AG08395 (cell line): Measurements from ENCODE around the gene CRABP2.
A peak's percentile ranks its signal among the peaks of the same experiment; 100 is the strongest.

ENCODE experiments used
- DNase-seq: peaks from one replicate; pipeline ENCODE4 v3.0.0; 2012; ENCODE audit warnings: mixed read lengths, low spot score

Gene CRABP2

DNA sequence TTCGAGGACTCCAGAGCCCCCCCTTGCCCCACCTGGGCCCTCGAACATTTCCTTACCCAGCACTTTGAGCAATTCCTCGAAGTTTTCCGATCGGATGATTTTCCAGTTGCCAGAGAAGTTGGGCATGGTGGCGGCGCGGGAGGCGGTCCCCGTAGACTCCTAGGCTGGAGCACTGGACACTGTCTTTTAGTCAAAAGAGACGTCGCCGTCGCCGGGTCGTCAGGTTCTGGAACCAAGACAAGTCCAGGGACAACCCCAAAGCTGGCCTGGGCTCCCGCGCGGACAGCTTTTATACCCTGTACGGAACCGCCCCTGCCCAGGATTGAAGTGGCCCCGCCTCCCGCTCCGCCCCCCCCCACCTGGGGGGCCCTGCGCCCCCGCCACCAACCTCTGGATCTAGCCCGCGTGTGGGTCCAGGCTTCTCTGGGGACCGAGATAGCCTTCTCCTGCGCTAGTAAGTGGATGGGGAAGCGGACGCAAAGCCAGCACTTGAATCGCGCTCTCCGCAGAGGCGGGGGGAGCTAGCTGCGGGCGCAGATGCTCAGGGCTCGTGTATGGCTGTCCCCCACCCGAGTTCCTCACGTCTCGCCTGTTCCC lies at the start of gene CRABP2:
TSS of gene CRABP2 (minus strand) at position 263 of the 597 bp plus-strand sequence. CDS start at position 126, 137 bp downstream.
- no peak for DNase-seq

DNA sequence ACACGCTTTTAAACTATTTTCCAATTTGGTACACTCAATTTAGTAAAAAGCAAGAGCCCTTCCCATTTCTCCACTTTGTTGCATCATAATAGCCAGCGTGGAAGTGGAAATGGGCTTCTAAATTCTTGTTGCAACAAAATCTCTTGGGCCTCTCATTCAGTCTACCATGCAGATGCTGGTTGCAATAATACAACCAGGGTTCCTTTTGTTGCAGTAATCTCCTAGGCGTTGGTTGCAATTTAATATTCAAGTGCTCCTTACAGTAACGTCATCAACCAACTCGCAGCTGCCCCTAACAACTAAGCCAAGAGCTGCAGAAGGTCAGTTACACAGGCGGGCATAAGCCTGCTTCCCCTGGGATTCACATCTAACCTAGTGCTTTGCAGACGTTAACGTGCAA lies 48.8 kb upstream of the CRABP2 start:
- DNase-seq = no peak

- no peak for DNase-seq
Measured at GRCh38 chr1:156752843-156753482, 47.6 kb upstream of the CRABP2 start.

DNA sequence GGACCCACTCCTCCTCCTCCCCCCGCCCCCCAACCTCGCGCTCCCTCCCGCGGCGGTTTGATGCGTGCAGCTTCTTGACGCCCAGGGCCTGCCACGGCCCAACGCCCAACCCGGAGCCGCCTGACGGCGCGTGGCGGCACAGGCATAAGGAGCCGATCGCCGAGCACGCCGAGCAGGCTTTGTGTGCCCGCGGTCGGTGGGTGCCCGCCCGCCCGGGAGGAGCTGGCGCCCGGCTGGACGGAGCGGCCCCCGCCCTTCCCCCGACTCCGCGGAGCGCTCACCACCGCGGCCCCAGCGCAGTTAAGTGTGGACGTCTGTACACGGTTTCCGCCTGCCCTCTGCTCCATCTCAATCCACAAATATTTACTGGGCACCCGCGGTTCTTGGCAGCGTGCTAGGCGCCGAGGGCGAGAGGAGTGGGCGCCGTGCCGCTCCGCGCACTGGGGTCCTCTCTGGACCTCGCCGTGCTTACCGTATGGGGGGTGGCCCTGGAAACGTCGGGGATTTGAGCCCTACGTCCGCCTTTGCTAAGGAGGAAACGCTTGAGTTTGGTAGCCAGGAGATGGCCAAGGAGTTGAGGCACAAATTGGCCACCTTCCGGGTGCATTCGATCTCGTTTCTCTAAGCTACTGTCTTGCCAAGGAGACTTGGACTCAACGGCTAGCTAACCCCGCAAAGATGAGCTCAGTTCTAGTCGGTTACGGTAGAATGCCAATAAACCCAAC lies 46.5 kb upstream of the CRABP2 start:
- DNase-seq = peak; percentile 92

DNA sequence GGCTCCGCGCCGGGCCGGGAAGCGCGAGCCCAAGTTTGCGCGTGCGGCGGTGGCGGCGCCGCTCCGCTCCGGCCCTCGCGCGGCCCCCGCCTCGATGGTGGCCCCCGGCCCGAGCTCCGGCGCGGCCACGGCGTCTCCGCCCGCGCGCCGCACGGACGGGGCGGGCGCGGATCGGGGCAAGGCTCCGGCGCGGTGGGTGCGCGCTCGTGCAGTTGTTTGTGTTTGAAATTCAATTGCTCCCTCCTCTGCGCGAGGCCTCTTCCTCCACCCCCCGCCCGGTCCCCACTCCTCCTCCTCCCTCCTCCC lies 46.0 kb upstream of the CRABP2 start, which contains the start of gene HDGF:
TSS of gene HDGF (minus strand) at position 225 of the 306 bp plus-strand sequence. CDS start 246 bp downstream, outside the sequence.
- DNase-seq = no peak

GRCh38 chr1:156750711-156751450 lies 45.5 kb upstream of the CRABP2 start:
- no peak for DNase-seq

DNA sequence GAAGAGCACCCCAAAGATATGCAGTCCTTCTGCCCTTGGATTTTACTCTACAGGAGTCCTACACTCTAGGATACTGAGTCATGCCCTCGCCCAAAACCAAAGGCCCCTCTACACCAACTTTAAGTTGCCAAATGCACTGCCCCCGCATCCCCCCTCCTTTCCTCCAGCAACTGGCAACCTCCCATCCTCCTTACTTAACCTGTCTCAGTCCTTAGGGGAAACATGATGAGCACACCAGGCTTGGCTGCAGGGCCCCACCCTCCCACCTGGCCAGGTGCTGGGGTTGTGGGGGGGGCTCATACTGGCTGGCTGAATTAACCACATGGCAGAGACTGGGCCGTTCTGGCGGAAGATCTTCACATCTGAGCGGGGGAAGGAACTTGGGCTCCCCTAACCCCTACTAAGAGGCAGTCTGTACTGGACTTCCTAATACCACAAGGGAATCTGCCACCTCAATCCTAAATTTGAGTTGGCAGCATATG lies 44.8 kb upstream of the CRABP2 start:
- no peak for DNase-seq

GRCh38 chr1:156749419-156750118 lies 44.2 kb upstream of the CRABP2 start:
- DNase-seq = no peak

DNA sequence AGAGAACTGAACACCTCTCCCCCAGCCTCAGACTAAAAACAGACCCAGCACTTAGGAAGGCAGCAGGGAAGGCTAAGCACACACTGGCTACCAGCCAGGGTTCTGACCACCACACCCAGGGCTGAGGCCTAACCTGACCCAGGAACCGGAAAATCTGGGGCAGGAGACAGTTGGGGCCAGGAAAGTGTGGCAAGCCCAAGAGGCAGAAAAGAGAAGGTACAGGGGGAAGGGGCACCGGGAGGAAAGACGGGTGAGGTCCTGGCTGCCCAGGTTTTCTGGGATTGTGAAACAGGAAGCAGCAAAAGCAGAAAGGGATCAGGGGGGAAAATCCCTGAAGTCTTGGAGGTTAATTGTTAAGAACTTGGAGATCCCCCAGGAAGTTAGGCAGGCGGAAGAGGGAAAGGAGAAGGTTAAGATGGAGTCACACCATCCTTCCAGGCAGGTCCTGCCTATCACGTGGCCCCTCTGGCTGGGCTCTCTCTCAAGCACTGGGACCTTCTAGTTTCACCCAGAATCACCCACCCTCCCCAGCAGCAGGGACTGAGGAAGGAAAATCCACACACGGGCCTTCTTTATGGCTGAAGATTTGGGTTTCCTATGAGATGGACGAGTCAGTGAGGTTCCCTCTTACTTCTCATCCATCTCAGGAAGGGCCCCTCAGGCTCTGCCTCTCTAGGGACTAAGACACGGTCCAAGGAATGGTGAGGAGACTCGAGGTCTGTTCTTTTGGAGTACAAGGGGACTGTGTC lies 43.5 kb upstream of the CRABP2 start:
- DNase-seq = peak; percentile 12

DNA sequence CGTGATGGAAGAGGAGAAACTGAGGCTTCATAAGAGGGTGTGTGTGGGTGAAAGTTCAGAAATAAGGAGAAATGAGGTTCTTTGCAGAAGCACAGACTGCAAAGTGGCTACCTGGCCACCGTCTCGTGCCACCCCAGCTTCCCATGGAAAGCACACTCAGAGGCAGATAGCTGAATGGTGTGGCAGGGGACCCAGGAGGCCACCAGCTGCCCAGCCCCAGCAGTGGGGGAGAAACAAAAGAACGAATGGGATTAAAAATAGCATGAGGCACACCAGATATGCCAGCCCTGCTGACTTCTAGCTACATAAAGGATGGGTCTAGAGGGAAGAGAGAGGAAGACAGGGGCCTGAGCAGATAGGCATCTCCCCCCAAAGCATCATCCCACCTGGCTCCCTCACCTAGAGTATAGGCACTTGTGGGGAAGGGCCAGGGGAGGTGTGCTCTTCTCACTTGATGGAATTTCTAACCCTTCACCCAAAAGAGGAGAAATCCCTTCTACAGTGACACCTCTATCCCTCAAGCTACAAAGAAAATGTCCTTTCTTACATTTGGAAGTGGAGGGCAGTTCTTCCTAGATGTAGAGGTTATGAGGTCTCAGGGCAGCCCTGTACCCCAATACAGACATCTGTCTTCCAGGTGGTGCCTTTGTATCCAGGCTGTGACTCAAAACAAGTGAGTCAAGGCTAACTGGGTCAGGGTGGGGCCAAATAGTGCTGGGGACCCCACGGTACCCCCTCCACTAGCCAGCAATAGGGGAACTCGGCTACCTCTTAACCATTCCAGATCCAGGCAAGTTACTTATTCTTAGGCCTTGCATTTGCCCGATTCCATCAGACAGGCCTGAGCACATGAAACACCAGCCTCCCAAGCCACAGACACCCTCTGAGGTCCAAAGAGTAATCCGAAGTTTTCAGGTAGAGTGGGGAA lies 42.6 kb upstream of the CRABP2 start:
- no peak for DNase-seq

GRCh38 chr1:156746728-156747631 lies 41.6 kb upstream of the CRABP2 start:
- DNase-seq = peak; percentile 97

GRCh38 chr1:156746406-156746727 lies 41.0 kb upstream of the CRABP2 start:
- no peak for DNase-seq

DNA sequence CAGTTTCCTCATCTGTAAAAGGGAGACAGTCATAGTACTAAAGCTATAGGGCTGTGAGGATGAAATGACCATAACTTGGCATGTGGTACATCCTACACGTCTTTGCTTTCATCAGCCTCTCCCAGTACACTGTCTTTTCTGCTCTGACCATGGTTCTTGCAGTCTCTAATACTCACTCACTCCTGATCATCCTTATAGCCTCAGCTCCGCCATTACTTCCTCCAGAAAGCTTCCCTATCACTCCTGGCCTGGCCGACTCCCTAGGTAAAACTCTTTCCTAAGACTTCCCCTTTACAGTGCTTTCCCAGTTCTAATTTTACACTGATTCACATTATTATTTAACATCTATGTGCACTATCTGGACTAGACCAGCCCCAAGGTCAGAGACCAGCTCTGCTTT lies 40.5 kb upstream of the CRABP2 start:
- no peak for DNase-seq

DNA sequence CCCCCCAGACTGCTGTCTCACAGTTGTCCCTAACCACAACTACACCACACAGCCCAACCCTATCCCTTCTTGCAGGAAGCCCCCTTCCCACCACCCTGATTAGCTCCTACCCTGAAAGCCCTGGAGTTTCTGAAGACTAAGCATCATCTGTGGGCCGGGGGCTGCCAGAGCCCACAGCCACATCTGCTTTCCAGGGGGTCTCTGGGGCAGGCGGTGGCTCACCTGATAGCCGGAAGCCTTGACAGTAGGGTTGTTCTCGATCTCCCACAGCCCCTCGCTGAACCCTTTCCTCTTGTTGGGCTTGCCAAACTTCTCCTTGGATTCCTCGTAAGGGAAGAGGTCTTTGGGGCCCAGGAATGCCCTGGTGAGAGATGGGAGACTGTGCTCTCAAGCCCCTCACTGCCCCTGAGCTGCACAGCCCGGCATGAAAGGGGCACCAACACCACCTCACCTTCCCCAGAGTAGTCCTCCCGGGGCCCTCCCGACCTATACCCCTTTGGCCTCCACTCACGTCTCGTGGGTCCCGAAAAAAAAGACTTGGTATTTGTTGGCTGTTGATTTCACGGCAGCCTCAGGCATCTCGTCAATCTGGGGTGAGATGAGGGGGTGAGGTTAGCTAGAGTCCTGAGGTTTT lies 39.5 kb upstream of the CRABP2 start:
- no peak for DNase-seq

- DNase-seq = no peak
Measured at GRCh38 chr1:156744344-156744743, 39.0 kb upstream of the CRABP2 start.

GRCh38 chr1:156743367-156744302 lies 38.3 kb upstream of the CRABP2 start:
- DNase-seq = no peak

DNA sequence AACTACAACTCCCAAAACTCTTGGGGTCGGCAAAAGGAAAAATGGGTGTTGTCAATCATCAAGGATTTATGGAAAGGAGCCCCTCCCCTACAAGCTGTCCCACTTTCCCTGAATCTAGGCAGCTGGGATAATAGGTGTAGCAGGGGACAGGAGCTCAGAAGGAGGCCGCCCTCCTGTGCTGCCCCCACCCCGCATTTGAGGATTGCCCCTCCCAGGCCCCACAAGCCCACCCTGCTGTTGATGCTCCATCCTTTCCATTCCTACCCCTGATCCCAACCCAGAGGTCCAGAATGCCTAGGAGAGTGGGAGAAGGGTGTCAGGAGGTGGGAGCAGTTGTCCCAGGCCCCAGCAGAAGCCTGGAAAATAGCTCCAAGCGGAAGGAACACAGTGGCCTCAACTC lies 37.4 kb upstream of the CRABP2 start:
- DNase-seq = no peak

DNA sequence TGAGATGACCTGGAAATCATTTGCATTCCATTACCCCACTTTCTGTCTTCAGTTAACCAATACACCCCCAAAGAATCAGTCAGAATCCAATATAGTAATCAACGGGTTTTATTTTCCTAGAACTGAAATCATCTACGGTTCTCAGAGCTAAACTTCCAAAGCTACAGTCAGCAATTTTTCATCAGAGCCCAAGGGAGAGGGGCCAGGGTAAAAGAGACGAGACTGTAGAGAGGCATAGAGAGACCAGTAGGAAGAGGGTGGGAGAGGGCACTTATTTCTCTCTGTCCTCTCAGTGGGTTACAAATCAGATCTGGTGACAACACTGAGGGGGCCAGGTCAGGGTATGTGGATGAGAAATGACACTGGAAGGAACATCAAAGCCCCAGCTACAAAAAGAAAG lies 36.6 kb upstream of the CRABP2 start:
- no peak for DNase-seq
